NCI-H1694 (cell line): ENCODE results near the gene SSTR5.
A peak's percentile ranks its signal among the peaks of the same experiment; 100 is the strongest.

Experiments used
- DNase-seq: peaks from one replicate; lab custom pipeline; 2025; lab: John Stamatoyannopoulos, UW

Gene SSTR5

GRCh38 chr16:1102921-1103635 is 30.5 kb downstream of the SSTR5 start:
- DNase-seq: no peak

DNA sequence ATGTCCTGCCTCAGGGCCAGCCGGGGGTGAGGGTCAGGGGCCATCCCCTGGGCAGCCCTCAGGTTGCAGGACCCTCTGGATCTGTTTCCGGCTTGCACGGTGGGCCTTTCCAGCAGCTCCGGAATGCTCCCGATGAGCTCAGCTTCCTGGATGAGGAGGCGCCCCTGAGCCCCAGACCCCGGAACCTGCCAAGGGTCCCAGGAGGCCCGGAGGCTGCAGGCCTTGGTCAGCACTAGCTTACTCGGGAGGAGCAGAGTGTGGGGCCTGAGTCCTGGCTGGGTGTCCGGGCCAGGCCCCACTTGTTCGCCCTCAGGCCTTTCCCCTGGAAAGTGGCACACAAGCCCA is 31.1 kb downstream of the SSTR5 start:
- no peak for DNase-seq

- peak; percentile 2 for DNase-seq
These were observed 33.5 kb downstream of the SSTR5 start for GRCh38 chr16:1105888-1106620.

- DNase-seq: no peak
These were observed 34.1 kb downstream of the SSTR5 start for GRCh38 chr16:1106659-1107058.

DNA sequence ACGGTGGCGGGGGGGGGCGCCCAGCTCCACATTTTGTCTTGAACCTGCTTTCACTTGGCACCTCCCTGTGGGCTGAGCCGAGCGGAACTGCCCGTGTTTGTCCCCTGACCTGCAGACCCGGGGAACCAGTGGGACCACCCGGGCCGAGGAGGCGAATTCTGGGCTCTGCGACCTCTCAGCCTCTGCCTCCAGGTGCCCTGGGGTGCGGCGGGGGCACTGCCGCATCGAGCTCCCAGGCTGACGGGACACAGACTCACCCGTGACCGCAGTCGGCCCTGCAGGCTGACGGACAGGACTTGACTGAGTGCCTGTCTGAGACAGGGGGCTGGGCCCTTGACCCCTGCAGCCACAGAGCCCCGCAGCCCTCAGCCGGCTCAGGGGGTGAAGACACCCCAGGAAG is 34.6 kb downstream of the SSTR5 start:
- DNase-seq: no peak

DNA sequence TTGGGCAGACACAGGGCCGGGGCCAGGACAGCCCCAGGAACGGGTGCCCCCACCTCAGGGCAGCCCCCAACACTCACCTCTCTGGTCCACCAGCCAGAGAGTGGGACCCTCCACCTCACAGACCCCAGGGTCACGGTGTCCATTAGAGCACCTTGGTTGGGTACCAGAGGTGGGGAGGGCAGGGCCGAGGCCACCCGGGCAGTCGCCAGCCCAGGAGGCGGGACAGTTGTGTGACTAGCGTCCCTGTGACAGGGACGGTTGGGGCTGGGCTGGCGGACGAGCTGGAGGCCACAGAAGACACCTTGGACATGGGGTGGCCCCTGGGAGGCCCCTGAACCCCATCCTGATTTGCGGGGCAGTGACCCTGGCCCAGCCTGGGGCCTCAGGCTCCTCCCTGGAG is 35.2 kb downstream of the SSTR5 start:
- DNase-seq: no peak

GRCh38 chr16:1108299-1109252 is 36.0 kb downstream of the SSTR5 start:
- no peak for DNase-seq

GRCh38 chr16:1109648-1110047 is 37.1 kb downstream of the SSTR5 start:
- no peak for DNase-seq

DNA sequence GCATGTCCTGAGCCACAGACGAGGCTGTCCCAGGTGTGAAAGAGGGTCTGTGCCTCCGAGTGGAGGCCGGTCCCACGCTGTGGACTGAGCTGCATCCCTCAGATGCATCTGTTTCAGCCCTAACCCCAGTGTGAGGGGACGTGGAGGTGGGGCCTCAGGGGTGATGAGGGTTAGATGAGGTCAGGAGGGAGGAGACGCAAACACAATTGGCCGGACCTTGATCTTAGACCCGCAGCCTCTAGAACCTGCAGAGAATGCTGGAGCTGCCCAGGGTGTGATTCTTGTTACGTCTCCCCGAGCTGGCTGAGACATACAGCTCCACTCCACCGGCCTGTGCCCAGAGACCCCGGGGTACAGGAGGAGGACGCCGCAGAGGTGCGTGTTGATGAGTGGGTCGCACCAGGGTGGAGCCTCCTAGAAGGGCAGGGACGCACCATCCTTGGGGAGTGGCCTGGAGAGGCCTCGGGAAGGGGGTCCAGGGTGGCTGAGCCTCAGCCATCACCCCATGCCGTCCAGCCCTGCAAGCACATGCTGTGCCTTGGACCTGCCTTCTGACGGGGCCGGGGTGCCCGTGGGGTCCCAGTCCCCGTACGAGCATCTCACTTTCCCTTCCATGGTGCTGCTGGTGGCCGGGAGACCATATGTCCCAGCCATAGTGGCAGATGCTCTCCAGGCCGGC is 40.1 kb downstream of the SSTR5 start:
- no peak for DNase-seq

- no peak for DNase-seq
These were observed 40.9 kb downstream of the SSTR5 start for GRCh38 chr16:1113489-1113888.

DNA sequence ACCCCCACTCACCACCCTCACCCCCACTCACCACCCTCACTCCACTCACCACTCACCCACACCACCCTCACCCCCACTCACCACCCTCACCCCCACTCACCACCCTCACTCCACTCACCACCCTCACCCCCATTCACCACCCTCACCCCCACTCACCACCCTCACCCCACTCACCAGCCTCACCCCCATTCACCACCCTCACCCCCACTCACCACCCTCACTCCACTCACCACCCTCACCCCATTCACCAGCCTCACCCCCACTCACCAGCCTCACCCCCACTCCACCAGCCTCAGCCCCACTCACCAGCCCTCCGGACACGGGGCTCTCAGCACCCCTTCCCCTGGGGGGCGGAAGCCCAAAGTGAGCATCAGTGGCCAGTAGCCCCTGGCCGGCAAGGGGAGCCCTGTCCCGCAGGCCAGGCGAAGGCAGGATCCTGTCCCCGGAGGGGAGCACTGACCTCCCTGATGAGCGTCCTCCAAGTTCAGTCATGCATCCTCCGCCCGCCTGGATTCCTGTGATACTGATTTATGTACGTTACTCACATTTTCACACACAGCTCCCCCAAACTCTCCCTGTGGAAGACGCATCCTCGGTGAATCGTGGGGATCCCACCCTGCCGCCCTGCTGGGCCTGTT is 41.5 kb downstream of the SSTR5 start:
- DNase-seq: no peak

- DNase-seq: no peak
These were observed 44.1 kb downstream of the SSTR5 start for GRCh38 chr16:1116693-1117077.

DNA sequence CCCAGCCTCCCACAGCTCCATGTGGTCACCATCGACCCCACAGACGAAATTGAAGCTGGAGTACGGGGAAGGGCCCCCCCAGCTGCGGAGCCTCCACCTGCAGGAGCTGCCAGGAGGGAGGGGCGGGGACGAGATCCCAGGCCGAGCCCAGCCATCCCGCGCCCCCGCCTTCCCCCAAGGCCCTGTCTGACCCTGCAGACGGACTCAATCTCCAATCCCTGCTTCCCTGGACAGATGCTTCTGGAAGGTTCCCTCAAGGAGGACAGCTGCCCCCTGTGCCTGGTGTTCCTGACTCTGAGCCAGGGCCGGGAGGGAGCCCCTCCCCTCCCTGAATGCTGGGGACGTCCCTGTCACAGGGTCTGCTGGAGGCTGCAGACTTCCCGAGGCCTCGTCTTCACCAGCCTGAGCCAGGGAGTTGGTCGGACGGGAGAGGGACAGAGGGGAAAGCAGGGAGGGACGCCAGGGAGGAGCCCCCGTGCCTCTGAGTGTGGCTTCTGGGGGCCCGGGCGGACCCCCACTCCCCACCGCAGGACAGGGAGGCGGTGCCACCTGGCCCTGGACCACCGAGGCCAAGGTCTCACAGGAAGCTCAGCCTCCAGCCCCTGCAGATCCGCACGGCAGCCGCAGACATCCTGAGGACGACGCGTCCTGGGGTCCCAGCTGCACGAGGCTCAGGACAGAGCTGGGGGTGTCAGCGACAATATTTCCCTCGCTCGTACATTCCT is 44.8 kb downstream of the SSTR5 start:
- no peak for DNase-seq

DNA sequence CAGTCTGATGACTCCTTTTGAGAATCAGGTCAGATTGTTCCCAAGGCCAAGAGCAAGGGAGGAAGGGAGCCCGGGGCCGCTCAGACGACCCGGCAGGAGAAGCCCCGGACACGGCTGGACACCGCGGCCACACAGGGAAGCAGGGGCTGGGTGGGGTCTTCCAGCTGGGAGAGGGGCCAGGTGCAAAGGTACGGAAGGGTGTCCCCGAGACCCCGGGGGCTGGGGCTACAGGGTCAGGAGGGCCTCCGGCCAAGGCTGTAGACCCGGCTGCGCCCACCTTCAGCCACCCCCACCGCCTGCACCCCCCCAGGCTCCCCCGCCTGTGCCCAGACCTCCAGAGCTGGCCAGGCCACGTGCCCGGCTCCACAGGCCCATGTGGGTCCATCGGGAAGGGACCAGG is 45.4 kb downstream of the SSTR5 start:
- DNase-seq: no peak

- no peak for DNase-seq
These were observed 46.6 kb downstream of the SSTR5 start for GRCh38 chr16:1119129-1119528.

- DNase-seq: no peak
These were observed 47.4 kb downstream of the SSTR5 start for GRCh38 chr16:1119766-1120576.

GRCh38 chr16:1120577-1120941 is 48.0 kb downstream of the SSTR5 start:
- DNase-seq: no peak

DNA sequence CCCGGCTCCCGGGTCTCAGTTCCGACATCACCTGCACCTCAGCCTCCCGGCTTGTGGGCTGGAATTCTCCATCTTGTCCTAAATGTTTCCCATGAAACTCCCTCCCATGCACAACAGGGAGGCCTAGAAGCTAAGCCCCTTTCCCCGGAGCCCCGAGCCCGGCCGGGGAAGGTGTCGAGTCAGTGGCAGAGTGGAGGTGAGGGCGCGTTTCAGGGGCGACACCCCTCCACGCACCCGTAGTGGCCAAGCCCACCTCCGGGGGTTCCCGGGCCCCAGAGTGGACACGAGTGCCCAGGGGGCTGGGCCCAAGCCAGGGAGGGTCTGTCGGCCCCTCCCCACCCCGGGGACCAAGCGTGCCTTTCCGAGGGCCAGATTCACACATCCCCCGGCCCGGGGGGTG is 48.5 kb downstream of the SSTR5 start:
- DNase-seq: no peak

DNA sequence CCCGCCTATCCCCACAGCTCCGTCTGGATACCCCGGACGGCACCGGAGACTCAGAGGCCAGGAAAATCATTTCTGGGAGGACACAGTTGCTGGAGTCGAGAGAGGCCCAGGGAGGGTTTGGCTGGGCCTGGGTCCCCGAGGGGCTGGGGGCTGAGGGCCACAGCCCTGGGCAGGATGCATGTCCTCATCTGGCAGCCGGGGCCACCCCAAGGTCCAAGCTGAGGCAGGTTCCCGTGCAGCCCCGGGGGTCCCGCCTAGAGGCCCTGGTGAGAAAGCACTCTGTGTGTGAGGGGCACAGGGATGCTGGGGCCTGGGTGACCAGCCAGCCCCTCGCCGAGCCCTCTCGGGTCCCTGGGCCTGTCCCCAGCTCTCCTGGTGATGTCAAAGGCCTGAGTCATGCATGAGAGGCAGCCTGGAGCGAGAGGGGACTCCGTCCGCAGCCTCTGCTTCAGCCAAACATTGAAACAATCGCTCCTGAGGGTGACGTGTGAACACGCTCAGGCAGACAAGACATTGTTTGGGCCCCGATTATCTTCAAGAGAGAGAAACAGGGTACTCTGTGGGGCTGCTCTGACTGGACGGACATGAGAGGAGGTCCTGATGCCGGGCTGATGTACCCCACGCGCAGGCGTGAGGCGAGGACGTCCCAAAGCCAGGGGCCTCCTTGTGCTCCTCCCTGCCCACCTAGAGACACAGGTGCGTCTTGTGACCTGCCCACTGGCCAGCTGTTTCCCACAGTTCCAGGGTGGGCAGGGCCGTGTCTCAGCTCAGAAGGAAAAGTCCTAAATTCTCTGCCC is 49.3 kb downstream of the SSTR5 start:
- no peak for DNase-seq
